HG03097 (cell line): ENCODE measurements around the gene GNA15.
"Not testable (repeated sequence)": the region's sequence is repeated elsewhere in the genome, so short reads cannot be mapped to it uniquely, and the experiment has no call there.

Experiments
- ATAC-seq: cut with Tn5 transposase; IDR thresholded peaks from one replicate; pipeline ENCODE4 v1.9.1; 2021; ENCODE audit not compliant: unreplicated experiment, low FRiP score

Gene GNA15

GRCh38 chr19:3202895-3203294 lies 67.1 kb downstream of the GNA15 start:
- ATAC-seq = not testable (repeated sequence)

DNA sequence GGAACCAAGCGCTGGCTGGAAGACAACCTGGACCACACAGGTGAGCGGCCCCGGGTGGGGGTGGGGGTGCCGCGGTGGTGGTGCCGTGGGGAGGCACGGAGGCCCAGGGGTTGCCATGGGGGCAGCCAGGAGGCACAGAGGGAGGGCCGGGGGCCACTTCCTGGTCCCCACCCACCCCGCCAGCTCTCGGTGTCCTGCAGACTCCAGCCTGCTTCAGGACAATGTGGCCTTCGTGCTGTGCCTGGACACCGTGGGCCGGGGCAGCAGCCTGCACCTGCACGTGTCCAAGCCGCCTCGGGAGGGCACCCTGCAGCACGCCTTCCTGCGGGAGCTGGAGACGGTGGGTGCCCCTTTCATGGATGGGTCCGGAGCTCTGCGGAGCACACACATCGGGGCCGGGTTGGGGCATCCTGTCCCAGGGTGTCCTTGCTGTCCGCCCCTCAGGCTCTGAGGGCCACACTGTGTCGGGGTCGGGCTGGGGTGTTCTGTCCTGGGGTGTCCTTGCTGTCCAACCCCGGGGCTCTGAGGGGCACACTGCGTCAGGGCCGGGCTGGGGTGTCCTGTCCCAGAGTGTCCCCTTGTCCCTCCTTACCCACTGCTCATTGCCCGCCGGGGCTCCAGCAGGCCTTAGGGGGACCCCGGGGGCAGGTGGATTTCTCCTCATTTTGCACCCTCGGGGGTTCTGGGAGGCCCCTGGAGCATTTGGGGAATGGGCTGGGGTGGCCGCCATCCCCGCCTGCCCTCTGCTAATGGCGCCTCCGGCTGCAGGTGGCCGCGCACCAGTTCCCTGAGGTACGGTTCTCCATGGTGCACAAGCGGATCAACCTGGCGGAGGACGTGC lies 68.2 kb downstream of the GNA15 start:
- ATAC-seq = no peak

GRCh38 chr19:3204646-3205275 lies 68.9 kb downstream of the GNA15 start:
- ATAC-seq = no peak

GRCh38 chr19:3206216-3206953 lies 70.6 kb downstream of the GNA15 start:
- no peak for ATAC-seq

GRCh38 chr19:3207461-3208242 lies 71.8 kb downstream of the GNA15 start:
- ATAC-seq = no peak

DNA sequence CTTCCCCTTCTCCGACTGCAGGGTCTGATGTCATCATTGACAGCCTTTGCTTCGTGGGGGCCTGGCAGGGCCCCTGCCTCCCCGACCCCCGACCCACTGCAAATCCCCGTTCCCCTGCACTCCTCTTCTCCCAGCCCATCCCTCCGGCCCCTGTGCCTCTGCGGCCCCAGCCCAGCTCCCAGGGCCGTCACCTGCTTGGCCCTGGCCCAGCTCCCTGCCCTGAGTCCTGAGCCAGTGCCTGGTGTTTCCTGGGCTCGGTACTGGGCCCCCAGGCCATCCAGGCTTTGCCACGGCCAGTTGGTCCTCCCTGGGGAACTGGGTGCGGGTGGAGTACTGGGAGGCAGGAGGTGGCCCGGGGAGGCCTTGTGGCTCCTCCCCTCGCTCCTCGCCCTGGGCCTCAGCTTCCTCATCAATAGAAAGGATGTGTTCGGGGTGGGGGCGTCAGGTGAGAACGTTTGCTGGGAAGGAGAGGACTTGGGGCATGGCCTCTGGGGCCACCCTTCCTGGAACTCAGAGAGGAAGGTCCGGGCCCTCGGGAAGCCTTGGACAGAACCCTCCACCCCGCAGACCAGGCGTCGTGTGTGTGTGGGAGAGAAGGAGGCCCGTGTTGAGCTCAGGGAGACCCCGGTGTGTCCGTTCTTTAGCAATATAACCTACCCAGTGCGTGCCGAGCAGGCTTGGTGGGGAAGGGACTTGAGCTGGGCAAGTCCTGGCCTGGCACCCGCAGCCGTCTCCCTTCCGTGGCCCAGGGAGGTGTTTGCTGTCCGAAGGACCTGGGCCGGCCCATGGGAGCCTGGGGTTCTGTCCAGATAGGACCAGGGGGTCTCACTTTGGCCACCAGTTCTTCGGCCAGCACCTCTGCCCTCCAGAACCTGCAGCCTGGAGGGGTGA lies 72.7 kb downstream of the GNA15 start:
- no peak for ATAC-seq

- no peak for ATAC-seq
Measured at GRCh38 chr19:3210347-3211017, 74.6 kb downstream of the GNA15 start.

DNA sequence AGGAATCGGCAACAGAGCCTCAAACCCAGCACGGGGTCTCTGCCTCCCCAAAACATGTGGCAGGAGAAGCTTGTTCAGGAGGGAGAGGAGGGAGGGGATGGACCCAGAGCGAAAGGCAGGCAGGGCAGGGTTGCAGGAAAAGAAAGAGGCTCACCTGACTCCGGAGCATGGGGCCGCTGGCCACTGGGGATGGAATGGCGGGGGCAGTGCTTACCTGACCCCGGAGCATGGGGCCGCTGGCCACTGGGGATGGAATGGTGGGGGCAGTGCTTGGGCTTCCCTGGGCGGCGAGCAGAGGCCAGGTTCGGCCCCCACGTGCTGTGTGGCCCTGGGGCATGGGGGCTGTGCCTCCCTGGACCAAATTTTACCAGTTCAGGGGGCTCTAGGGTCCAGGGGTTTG lies 75.4 kb downstream of the GNA15 start:
- ATAC-seq = no peak

DNA sequence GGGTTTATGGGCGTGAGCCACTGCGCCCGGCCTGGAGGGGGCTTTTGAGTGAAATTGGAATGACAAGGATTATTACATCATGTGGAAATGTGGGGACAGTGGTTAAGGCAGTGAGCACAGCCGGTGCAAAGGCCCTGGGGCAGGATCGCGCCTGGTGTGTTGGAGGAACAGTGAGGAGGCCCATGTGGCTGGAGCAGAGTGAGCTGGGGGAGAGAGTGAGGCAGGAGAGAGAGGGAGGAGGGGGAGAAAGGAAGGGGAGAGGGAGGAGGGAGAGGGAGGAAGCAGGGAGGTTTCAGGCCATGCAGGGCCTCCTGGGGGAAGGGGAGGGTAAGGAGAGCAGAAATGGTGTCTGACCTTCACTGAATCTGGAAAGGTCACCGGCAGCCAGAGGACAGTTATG lies 77.3 kb downstream of the GNA15 start:
- no peak for ATAC-seq
